Parathyroid adenoma (tissue), 2 donors: ENCODE measurements around the gene COLEC11.

ENCODE experiments used
- H2AFZ ChIP-seq: fragments of 300-600 bp; sonication (generic); one replicate; pipeline ENCODE4 v1.7.0; 2017; ENCODE audit warnings: antibody characterized with exemption, mild to moderate bottlenecking
- H3K27ac ChIP-seq: fragments of 300-600 bp; sonication (generic); one replicate; pipeline ENCODE4 v1.7.0; 2017
- H3K27me3 ChIP-seq: fragments of 300-600 bp; sonication (generic); one replicate; pipeline ENCODE4 v1.7.0; 2017; ENCODE audit warnings: low read length; ENCODE audit not compliant: control insufficient read depth, insufficient read depth
- H3K36me3 ChIP-seq: fragments of 300-600 bp; sonication (generic); one replicate; pipeline ENCODE4 v1.7.0; 2017; ENCODE audit warnings: low read length; ENCODE audit not compliant: control insufficient read depth, insufficient read depth
- H3K4me1 ChIP-seq: fragments of 300-600 bp; sonication (generic); one replicate; pipeline ENCODE4 v1.7.0; 2017; ENCODE audit warnings: control low read depth
- H3K4me2 ChIP-seq: fragments of 300-600 bp; sonication (generic); one replicate; pipeline ENCODE4 v1.7.0; 2017; ENCODE audit warnings: low read length
- H3K4me3 ChIP-seq: fragments of 300-600 bp; sonication (generic); one replicate; pipeline ENCODE4 v1.7.0; 2017; ENCODE audit warnings: low read depth, low read length
- H3K79me2 ChIP-seq: fragments of 300-600 bp; sonication (generic); one replicate; pipeline ENCODE4 v1.7.0; 2017; ENCODE audit warnings: control low read depth
- H3K9ac ChIP-seq: fragments of 300-600 bp; sonication (generic); one replicate; pipeline ENCODE4 v1.7.0; 2017; ENCODE audit warnings: mild to moderate bottlenecking
- H3K9me3 ChIP-seq: fragments of 300-600 bp; sonication (generic); one replicate; pipeline ENCODE4 v1.7.0; 2017; ENCODE audit warnings: low read length; ENCODE audit not compliant: control insufficient read depth
- CTCF ChIP-seq: fragments of 300-600 bp; sonication (generic); IDR thresholded peaks from one replicate; pipeline ENCODE4 v1.7.0; 2017; ENCODE audit warnings: antibody characterized with exemption, mild to moderate bottlenecking
- donor health status: primary hyperparathyroidism.

Gene COLEC11

GRCh38 chr2:3630631-3631030 lies 35.7 kb downstream of the COLEC11 start:
- no peaks in the 10 kb centered on the region for H3K4me1 ChIP-seq

DNA sequence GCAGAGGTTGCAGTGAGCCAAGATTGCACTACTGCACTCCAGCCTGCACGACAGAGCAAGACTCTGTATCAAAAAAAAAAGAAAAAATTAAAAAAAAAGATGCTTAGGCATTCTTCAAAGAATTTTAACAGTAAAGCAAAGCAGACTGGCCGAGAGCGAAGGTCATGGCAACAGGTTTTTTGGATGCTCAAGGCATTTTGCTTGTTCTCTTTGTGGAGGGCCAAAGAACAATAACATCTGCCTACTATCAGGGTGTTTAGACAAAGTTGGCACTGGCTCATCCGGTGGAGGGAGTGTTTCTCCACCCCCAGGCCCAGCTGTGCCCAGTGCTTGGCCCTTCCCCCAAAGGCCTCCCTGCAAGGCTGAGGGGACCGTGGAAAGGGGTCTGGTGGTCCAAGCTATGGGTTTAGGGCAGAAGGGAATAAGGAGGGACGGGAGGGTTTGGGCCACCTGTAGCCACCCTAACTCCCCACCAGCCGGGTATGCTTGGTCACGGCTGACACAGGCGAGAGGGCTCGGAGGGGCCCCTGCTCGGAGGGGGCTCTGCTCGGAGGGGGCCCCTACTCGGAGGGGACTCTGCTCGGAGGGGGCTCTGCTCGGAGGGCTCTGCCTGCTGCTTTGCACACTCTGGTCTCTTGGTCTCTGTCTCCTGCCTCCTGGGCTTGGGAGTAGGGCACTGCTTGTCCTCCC lies 36.4 kb downstream of the COLEC11 start:
- H3K4me1 ChIP-seq = no peaks in the 10 kb centered on the region
- H3K27me3 ChIP-seq = no peaks in the 10 kb centered on the region
- TF ChIP-seq CTCF = no peak
- H3K27ac ChIP-seq = no peak overlapping the region
- H3K4me3 ChIP-seq = no peak overlapping the region
- H3K4me2 ChIP-seq = no peak overlapping the region
- no peaks in the 10 kb centered on the region for H3K79me2 ChIP-seq
- H3K36me3 ChIP-seq = no peaks in the 10 kb centered on the region
- H3K9ac ChIP-seq = no peak overlapping the region
- H3K9me3 ChIP-seq = no peaks in the 10 kb centered on the region
- H2AFZ ChIP-seq = no peak overlapping the region

More at GRCh38 chr2:3630631-3631030, 35.7 kb downstream of the COLEC11 start:
- H3K27me3 ChIP-seq = no peaks in the 10 kb centered on the region
- no peak overlapping the region for H2AFZ ChIP-seq
- H3K4me2 ChIP-seq = no peak overlapping the region
- no peak overlapping the region for H3K9ac ChIP-seq
- no peaks in the 10 kb centered on the region for H3K36me3 ChIP-seq
- H3K27ac ChIP-seq = no peak overlapping the region
- no peak overlapping the region for H3K4me3 ChIP-seq
- no peaks in the 10 kb centered on the region for H3K79me2 ChIP-seq
- no peak for TF ChIP-seq CTCF
- no peaks in the 10 kb centered on the region for H3K9me3 ChIP-seq

DNA sequence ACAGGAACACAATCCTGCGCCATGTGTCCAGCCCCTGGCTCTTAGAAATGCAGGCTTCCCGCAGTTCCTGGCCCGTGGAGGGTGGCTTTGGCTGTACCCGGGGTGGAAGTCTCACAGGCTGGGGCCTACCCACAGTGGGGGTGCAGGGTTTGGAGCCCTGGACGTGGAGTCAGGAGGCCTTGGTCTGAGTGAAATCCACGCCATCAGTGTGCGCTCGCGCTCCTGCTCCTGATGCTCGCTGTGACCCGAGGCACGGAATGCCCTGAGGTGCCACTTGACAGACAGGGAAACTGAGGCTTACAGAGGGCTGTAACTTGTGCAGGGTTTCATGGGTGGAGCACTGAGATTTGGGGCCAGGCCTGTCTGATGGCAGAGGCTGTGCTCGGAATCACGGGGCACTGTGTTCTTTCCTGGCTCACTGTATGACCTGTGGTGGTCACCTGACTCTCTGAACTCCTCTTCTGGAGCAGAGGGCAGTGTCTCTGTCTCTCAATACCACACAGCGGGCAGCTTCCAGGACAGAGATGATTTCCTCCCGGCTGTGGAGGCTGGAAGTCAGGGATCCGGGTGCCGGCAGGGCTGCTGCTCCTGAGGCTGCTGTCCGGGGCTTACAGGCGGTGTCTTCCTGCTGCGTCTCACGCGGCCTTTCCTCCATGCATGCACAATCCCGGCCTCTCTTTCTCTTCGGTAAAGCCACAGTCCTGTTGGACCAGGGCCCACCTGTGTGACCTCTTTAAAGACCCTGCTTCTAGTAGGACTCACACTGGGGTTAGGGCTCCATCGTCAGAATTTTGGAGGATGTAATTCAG lies 37.1 kb downstream of the COLEC11 start:
- Histone ChIP-seq H3K9ac (no peak overlapping the region), H3K4me1 (no peaks in the 10 kb centered on the region), H2AFZ (no peak overlapping the region), H3K36me3 (no peaks in the 10 kb centered on the region), H3K79me2 (no peaks in the 10 kb centered on the region), H3K9me3 (no peaks in the 10 kb centered on the region), H3K27ac (no peak overlapping the region), H3K4me3 (no peak overlapping the region), H3K27me3 (no peaks in the 10 kb centered on the region), H3K4me2 (no peak overlapping the region)
- TF ChIP-seq CTCF = no peak

DNA sequence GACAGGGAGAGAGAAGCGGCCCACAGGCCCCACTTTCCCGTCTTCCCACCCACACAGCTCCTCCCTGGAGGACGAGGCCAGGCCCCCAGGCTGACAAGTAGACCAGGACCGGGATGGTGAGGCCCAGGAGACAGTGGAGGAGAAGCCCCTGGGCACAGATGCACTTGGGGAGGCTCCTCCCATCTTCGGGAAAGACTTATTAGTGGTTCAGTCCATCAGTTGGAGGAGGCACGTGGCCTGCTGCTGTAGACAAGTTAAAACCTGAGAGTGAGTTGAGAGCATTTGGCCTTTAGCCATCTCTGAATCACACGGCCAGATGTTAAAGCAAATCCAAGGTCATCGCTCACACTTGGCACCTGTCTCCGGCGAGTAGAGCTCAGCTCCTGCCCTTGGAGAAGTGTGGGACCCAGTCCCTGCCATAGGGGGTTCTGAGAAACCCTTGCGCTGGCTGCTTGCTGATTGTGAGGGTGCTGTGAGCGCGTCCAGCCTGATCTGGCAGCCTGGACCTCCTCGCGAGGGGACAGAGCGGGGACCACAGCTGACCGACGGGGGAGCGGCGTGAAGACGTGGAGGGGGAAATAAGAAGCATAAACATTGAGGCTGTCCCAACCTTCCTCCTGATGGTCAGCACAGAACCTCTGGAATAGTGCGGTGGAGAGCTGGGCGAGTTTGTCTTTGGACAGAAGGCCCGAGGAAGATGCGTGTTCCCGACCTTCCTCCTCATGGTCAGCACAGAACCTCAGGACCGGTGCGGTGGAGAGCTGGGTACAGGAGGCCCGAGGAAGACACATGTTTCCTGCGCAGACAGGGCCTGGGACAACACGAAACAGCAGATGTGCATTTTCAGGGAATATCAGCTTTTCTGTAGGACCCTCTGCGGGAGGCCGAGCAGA lies 38.4 kb downstream of the COLEC11 start:
- H3K4me3 ChIP-seq = no peak overlapping the region
- H3K4me1 ChIP-seq = no peaks in the 10 kb centered on the region
- H3K27ac ChIP-seq = no peak overlapping the region
- no peaks in the 10 kb centered on the region for H3K79me2 ChIP-seq
- H3K9me3 ChIP-seq = no peaks in the 10 kb centered on the region
- H3K4me2 ChIP-seq = no peak overlapping the region
- H2AFZ ChIP-seq = no peak overlapping the region
- H3K9ac ChIP-seq = no peak overlapping the region
- H3K27me3 ChIP-seq = no peaks in the 10 kb centered on the region
- H3K36me3 ChIP-seq = no peaks in the 10 kb centered on the region
- TF ChIP-seq CTCF = no peak
